Peyer's patch (tissue), 4 donors: ENCODE measurements around the gene DACH1. TPM values are rescaled to one million over a fixed set of nuclear protein-coding genes. Genes with fewer than 3 reads are reported as not detected.

Experiments
- DNase-seq, 3 donors: peaks; one replicate each; pipeline ENCODE4 v3.0.0-alpha.2; 2017 to 2019
- H3K27ac ChIP-seq, 4 donors: fragments of 200-600 bp; sonication (generic); one replicate each; pipeline ENCODE4 v1.5.1; 2016 to 2019
- H3K27me3 ChIP-seq, 2 donors: fragments of 200-600 bp; sonication (generic); one replicate each; pipeline ENCODE4 v1.5.1; 2019
- H3K36me3 ChIP-seq, 3 donors: fragments of 200-600 bp; sonication (generic); one replicate each; pipeline ENCODE4 v1.5.1; 2016 to 2019
- H3K4me1 ChIP-seq, 4 donors: fragments of 200-600 bp; sonication (generic); one replicate each; pipeline ENCODE4 v1.5.1; 2016 to 2019
- H3K4me3 ChIP-seq, 4 donors: fragments of 200-600 bp; sonication (generic); 1 replicate in 3 of 4; 2 replicates in 1 of 4; pipeline ENCODE4 v1.5.1; 2016 to 2019; ENCODE audit warnings: mild to moderate bottlenecking in 1 of 4
- H3K9me3 ChIP-seq, 4 donors: fragments of 200-600 bp; sonication (generic); one replicate each; pipeline ENCODE4 v1.5.1; 2016 to 2019; ENCODE audit warnings: mild to moderate bottlenecking in 1 of 4
- CTCF ChIP-seq, 6 experiments: fragments of 450-650 bp in 4 of 6; fragments of 200-600 bp in 2 of 6; sonication (generic) in 1 of 6; IDR thresholded peaks; one replicate each; pipeline ENCODE4 v1.5.1; 2017 to 2019; ENCODE audit warnings: antibody characterized with exemption in 6 of 6, mild to moderate bottlenecking in 3 of 6, moderate library complexity in 1 of 6
- POLR2A ChIP-seq, 2 donors: fragments of 450-650 bp; IDR thresholded peaks; one replicate each; pipeline ENCODE4 v1.5.1; 2017; ENCODE audit warnings: antibody characterized with exemption in 2 of 2, mild to moderate bottlenecking in 2 of 2, moderate library complexity in 2 of 2
- total RNA-seq, 4 donors: library from RNA; depleted of rRNA; stranded (reverse); fragments of >200 nt; gene quantifications; one replicate each; pipeline ENCODE4 v1.1.0, GENCODE V29; 2016

The DACH1 gene
- total RNA-seq, 4 donors from 2014 or later = 15.2 to 63.5 (median 24.4) TPM

- no peaks in the 10 kb centered on the region for H3K9me3 ChIP-seq
- no peaks in the 10 kb centered on the region for H3K27me3 ChIP-seq
- H3K4me3 ChIP-seq = no peak overlapping the region
- no peaks in the 10 kb centered on the region for H3K4me1 ChIP-seq
- H3K27ac ChIP-seq = no peak overlapping the region
- no peak for TF ChIP-seq POLR2A (IDR thresholded peaks at IDR 0.05)
- TF ChIP-seq CTCF (IDR thresholded peaks at IDR 0.05) = no peak
- DNase-seq = no peak
- no peaks in the 10 kb centered on the region for H3K36me3 ChIP-seq
These were observed 203.6 kb downstream of the DACH1 start for GRCh38 chr13:71663431-71663830.

- Histone ChIP-seq H3K36me3 (no peaks in the 10 kb centered on the region), H3K27me3 (no peaks in the 10 kb centered on the region), H3K9me3 (no peaks in the 10 kb centered on the region), H3K4me3 (no peak overlapping the region), H3K27ac (no peak overlapping the region), H3K4me1 (no peaks in the 10 kb centered on the region)
- TF ChIP-seq CTCF (IDR thresholded peaks at IDR 0.05) = no peak
- no peak for DNase-seq
These were observed 205.1 kb downstream of the DACH1 start for GRCh38 chr13:71661921-71662320.

GRCh38 chr13:71659404-71659803 is 207.6 kb downstream of the DACH1 start:
- Histone ChIP-seq H3K27ac (no peak overlapping the region), H3K27me3 (no peaks in the 10 kb centered on the region), H3K4me1 (no peaks in the 10 kb centered on the region), H3K4me3 (no peak overlapping the region), H3K9me3 (no peaks in the 10 kb centered on the region), H3K36me3 (no peaks in the 10 kb centered on the region)
- no peak for TF ChIP-seq POLR2A (IDR thresholded peaks at IDR 0.05)
- TF ChIP-seq CTCF (IDR thresholded peaks at IDR 0.05) = no peak
- DNase-seq = no peak

GRCh38 chr13:71645467-71645866 is 221.5 kb downstream of the DACH1 start:
- DNase-seq = no peak
- Histone ChIP-seq H3K36me3 (no peaks in the 10 kb centered on the region), H3K4me1 (no peaks in the 10 kb centered on the region), H3K4me3 (no peak overlapping the region), H3K9me3 (no peaks in the 10 kb centered on the region), H3K27me3 (no peaks in the 10 kb centered on the region), H3K27ac (no peak overlapping the region)
- TF ChIP-seq CTCF (IDR thresholded peaks at IDR 0.05) (no peak), POLR2A (IDR thresholded peaks at IDR 0.05) (no peak)

GRCh38 chr13:71644579-71644978 is 222.4 kb downstream of the DACH1 start:
- Histone ChIP-seq H3K4me3 (no peak overlapping the region), H3K36me3 (no peaks in the 10 kb centered on the region), H3K27me3 (no peaks in the 10 kb centered on the region), H3K27ac (no peak overlapping the region), H3K4me1 (no peaks in the 10 kb centered on the region), H3K9me3 (no peaks in the 10 kb centered on the region)
- no peak for DNase-seq
- TF ChIP-seq POLR2A (IDR thresholded peaks at IDR 0.05) (no peak), CTCF (IDR thresholded peaks at IDR 0.05) (no peak)

- H3K36me3 ChIP-seq = no peaks in the 10 kb centered on the region
- H3K4me1 ChIP-seq = no peaks in the 10 kb centered on the region
- TF ChIP-seq CTCF (IDR thresholded peaks at IDR 0.05) = no peak
- no peak for TF ChIP-seq POLR2A (IDR thresholded peaks at IDR 0.05)
- H3K27me3 ChIP-seq = no peaks in the 10 kb centered on the region
- H3K27ac ChIP-seq = no peak overlapping the region
- H3K4me3 ChIP-seq = no peak overlapping the region
- no peak for DNase-seq
- no peaks in the 10 kb centered on the region for H3K9me3 ChIP-seq
These were observed 223.6 kb downstream of the DACH1 start for GRCh38 chr13:71643448-71643860.
